OCI-LY3 (cell line): ENCODE measurements around the gene TCEA2.

ENCODE experiments used
- H2AFZ ChIP-seq: fragments of 200-600, 300-600 bp; shearing (Covaris generic); 2 replicates; pipeline ENCODE4 v1.6.0; 2014; ENCODE audit warnings: antibody characterized with exemption, low read depth, low read length
- H3K27ac ChIP-seq: fragments of 200-600, 300-600 bp; sonication (generic); 2 replicates; pipeline ENCODE4 v1.5.1; 2014; ENCODE audit warnings: mild to moderate bottlenecking, low read length, moderate library complexity, mixed read lengths
- H3K27me3 ChIP-seq: fragments of 200-600, 300-600 bp; sonication (generic); 2 replicates; pipeline ENCODE4 v1.6.1; 2014; ENCODE audit warnings: low read depth, low read length, mixed read lengths
- H3K36me3 ChIP-seq: fragments of 200-600, 300-600 bp; sonication (generic); replicated peaks from 2 replicates; pipeline ENCODE3; 2014; ENCODE audit warnings: low read depth, low read length, mixed read lengths
- H3K4me1 ChIP-seq: fragments of 300-600, 200-600 bp; sonication (generic); 2 replicates; pipeline ENCODE4 v1.6.1; 2014; ENCODE audit warnings: low read length, mixed read lengths
- H3K4me2 ChIP-seq: fragments of 200-600, 300-600 bp; sonication (generic); 2 replicates; pipeline ENCODE4 v1.6.1; 2014; ENCODE audit warnings: low read length, mixed read lengths
- H3K4me3 ChIP-seq: fragments of 300-600, 200-600 bp; sonication (generic); 2 replicates; pipeline ENCODE4 v1.5.1; 2014; ENCODE audit warnings: antibody characterized with exemption, mild to moderate bottlenecking, low read length, moderate library complexity
- H3K79me2 ChIP-seq: fragments of 300-600, 200-600 bp; shearing (Covaris generic); 2 replicates; pipeline ENCODE4 v1.6.1; 2014; ENCODE audit warnings: mild to moderate bottlenecking, low read length, mixed read lengths
- H3K9ac ChIP-seq: fragments of 300-600, 200-600 bp; shearing (Covaris generic); 2 replicates; pipeline ENCODE4 v1.6.0; 2014; ENCODE audit warnings: mild to moderate bottlenecking, low read length, moderate library complexity
- H3K9me3 ChIP-seq: fragments of 200-600, 300-600 bp; shearing (Covaris generic); 2 replicates; pipeline ENCODE4 v1.6.1; 2014; ENCODE audit warnings: low read length, mixed read lengths; ENCODE audit not compliant: insufficient read depth
- H4K20me1 ChIP-seq: fragments of 200-600, 300-600 bp; sonication (generic); 2 replicates; pipeline ENCODE4 v1.6.1; 2016; ENCODE audit warnings: low read length, mixed read lengths; ENCODE audit not compliant: insufficient read depth
- EZH2phosphoT487 ChIP-seq: fragments of 200-600 bp; shearing (Covaris generic); IDR thresholded peaks from 2 replicates; pipeline ENCODE4 v1.6.1; 2018; ENCODE audit warnings: antibody characterized with exemption, mixed run types, low read depth
- TF ChIP-seq, protein P1 (sequence below): fragments of 200-600, 300-600 bp; sonication (generic); IDR thresholded peaks from 2 replicates; pipeline ENCODE4 v1.5.1; 2014; ENCODE audit warnings: antibody characterized with exemption, low read length, low read depth

TCEA2 gene

DNA sequence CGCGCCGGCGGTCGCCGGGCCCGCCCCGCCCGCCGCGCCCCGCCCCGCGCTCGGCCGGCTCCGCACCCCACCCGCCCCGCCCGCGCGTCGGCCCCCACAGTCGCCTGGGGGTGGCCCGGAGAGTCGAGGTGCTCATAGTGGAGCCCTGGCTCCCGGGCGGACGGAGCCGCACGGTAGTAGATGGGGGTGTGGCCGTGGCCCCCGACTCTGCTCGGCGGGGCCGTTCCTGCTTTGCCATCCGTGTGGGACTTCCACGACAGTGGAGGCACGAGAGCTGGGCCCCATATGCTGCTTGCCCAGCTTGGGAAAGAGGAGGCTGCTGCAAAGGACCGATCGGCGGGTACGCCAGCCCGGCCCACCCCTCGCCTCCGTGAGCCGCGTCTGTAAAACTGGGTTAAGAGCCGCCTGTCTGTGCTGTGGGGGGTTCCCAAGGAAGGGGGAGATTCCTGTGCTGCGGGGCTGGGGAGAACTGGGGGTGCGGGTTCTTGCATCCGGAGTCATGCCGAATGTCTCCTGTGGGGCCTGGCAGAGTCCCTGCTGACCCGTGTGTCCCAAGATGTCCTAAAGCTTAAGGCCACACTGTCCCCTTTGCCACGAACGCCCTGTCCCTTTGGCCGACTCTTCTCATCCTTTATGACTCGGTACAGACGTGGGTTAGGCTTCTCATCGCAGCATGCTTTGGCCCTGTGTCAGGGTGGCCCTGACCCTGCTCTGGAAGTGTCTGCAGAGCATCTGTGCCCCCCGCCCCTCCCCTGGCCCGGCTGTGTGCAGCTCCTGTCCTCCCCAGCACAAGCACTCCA is 17.2 kb downstream of the TCEA2 start, which contains the start of gene OPRL1:
Gene OPRL1, plus strand, starts transcription at position 70 of the 800 bp plus-strand sequence. CDS start 12,639 bp downstream, outside the sequence.
- peaks cover 34% of the 10 kb centered on the region for H3K79me2 ChIP-seq
- no peak for TF ChIP-seq EZH2phosphoT487
- H3K4me2 ChIP-seq: peak within 1 kb of the TSS; percentile 99
- peak within 1 kb of the TSS; percentile 95 for H3K4me3 ChIP-seq
- H3K36me3 ChIP-seq: peaks cover 8% of the 10 kb centered on the region
- H3K4me1 ChIP-seq: peaks cover 34% of the 10 kb centered on the region
- H4K20me1 ChIP-seq: no peaks in the 10 kb centered on the region
- H3K27me3 ChIP-seq: peaks cover 16% of the 10 kb centered on the region
- H2AFZ ChIP-seq: 0 out of 2 replicates have a peak within 1 kb of the TSS, but pooled peaks have one; percentile 33
- H3K9ac ChIP-seq: peak within 1 kb of the TSS; percentile 98
- peak within 1 kb of the TSS; percentile 91 for H3K27ac ChIP-seq
- no peaks in the 10 kb centered on the region for H3K9me3 ChIP-seq

DNA sequence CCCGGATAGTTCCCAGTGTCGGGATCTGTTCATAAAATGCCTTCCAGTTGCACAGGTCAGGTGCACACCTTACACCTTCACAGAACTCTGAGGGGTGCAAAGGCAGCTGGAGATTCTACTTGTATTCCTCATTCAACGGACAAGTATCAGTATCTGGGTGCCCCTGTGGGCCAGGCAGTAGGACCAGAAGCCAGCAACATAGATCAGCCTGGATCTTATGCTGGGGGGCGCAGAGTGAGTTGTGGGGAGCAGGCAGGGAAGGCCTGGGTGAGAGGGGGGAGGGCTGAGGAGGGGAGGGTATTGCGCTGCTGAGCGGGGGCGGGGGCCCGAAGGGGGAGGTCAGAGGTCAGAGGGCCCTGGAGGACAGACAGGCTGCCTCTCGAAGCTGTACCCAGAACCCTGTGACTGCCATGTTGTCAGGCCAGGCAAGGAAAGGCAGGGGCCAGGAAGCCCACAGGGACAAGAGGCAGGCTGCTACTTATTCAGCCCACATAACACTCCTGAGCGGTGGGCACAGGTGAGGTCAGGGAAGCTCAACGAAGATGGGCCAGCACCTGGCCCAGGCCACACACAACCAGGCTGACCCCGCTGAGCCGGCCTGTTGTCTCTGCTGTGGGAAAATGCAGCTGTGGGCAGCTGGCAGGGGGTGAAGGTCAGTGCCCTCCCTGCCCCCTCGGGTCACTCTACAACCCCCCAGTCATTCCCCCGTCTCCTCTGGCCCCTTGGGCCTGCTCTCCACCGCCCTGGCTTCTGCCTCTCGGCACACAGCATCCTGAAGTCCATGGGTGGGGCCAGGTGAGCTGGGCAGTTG is 18.0 kb downstream of the TCEA2 start:
- H3K27me3 ChIP-seq: peaks cover 24% of the 10 kb centered on the region
- peak overlapping the region; percentile 95 for H3K4me3 ChIP-seq
- TF ChIP-seq, protein P1, sequence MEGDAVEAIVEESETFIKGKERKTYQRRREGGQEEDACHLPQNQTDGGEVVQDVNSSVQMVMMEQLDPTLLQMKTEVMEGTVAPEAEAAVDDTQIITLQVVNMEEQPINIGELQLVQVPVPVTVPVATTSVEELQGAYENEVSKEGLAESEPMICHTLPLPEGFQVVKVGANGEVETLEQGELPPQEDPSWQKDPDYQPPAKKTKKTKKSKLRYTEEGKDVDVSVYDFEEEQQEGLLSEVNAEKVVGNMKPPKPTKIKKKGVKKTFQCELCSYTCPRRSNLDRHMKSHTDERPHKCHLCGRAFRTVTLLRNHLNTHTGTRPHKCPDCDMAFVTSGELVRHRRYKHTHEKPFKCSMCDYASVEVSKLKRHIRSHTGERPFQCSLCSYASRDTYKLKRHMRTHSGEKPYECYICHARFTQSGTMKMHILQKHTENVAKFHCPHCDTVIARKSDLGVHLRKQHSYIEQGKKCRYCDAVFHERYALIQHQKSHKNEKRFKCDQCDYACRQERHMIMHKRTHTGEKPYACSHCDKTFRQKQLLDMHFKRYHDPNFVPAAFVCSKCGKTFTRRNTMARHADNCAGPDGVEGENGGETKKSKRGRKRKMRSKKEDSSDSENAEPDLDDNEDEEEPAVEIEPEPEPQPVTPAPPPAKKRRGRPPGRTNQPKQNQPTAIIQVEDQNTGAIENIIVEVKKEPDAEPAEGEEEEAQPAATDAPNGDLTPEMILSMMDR: no peak
- no peak for TF ChIP-seq EZH2phosphoT487
- H3K4me1 ChIP-seq: peaks cover 34% of the 10 kb centered on the region
- no peak overlapping the region for H3K27ac ChIP-seq
- no peaks in the 10 kb centered on the region for H3K9me3 ChIP-seq
- H3K36me3 ChIP-seq: peaks cover 4% of the 10 kb centered on the region
- peaks cover 33% of the 10 kb centered on the region for H3K79me2 ChIP-seq
- no peak overlapping the region for H2AFZ ChIP-seq
- peak overlapping the region; percentile 93 for H3K9ac ChIP-seq
- H4K20me1 ChIP-seq: no peaks in the 10 kb centered on the region
- peak overlapping the region; percentile 93 for H3K4me2 ChIP-seq

DNA sequence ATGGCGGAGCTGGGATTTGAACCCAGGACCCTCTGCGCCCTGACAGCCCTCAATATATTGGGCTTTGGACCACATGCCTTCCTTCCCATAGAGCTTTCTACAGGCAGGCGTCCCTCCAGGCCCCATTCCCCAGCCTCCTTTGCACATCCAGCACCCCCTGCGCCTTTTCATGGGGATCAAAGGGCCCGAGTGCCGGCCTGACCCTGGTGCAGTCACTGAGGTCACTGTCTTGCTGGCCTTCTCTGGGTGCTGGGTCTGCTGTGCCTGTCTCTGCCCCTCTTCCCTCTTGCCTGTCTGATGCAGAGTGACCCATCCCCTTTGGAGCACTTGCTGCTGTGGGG is 18.6 kb downstream of the TCEA2 start:
- Histone ChIP-seq H3K4me1 (peaks cover 29% of the 10 kb centered on the region), H3K79me2 (peaks cover 27% of the 10 kb centered on the region), H2AFZ (no peak overlapping the region), H3K9ac (no peak overlapping the region), H3K4me3 (no peak overlapping the region), H3K36me3 (no peaks in the 10 kb centered on the region), H4K20me1 (no peaks in the 10 kb centered on the region), H3K9me3 (no peaks in the 10 kb centered on the region), H3K27me3 (peaks cover 24% of the 10 kb centered on the region), H3K4me2 (no peak overlapping the region), H3K27ac (no peak overlapping the region)
- TF ChIP-seq, protein P1: no peak

DNA sequence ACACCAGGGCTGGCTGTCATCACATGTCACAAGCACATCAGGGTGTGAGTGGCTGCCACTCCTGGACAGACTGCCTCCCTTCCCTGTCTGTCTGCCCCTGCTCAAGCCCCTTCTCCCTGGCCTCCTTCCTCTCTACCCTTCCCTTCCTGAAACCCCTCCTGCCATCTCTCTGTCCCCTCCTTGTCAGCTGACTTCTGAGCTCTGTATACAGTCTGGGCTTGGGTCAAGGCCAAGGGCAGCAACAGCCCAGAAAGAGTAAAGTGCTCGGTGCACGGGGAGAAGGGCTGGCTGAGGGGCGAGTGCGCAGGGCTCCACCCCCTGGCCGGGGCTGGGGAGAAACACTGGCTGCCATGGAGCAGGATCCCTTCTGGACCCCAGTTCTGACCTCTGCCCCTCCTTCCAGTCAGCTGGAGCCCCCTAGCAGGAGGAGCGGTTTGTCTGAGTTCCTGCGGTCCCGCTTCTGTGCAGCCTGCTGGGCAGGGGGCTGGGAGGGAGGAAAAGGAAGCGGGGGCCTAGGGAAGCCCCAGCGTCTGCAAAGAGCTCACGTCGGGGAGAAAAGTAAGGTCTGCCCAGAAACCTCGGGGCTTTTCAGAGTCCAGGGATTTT is 19.2 kb downstream of the TCEA2 start:
- no peaks in the 10 kb centered on the region for H4K20me1 ChIP-seq
- no peak overlapping the region for H2AFZ ChIP-seq
- no peak overlapping the region for H3K4me3 ChIP-seq
- H3K4me2 ChIP-seq: no peak overlapping the region
- no peak overlapping the region for H3K9ac ChIP-seq
- H3K9me3 ChIP-seq: no peaks in the 10 kb centered on the region
- peaks cover 24% of the 10 kb centered on the region for H3K27me3 ChIP-seq
- no peak overlapping the region for H3K27ac ChIP-seq
- no peak for TF ChIP-seq EZH2phosphoT487
- TF ChIP-seq, protein P1: 0 out of 2 replicates have a peak, but pooled peaks have one; percentile 4
- no peaks in the 10 kb centered on the region for H3K36me3 ChIP-seq
- peaks cover 21% of the 10 kb centered on the region for H3K79me2 ChIP-seq
- peaks cover 22% of the 10 kb centered on the region for H3K4me1 ChIP-seq
